PC-3 (cell line): ENCODE results near the gene MAP3K9. TPM values are rescaled to one million over a fixed set of nuclear protein-coding genes. Genes with fewer than 3 reads are reported as not detected.

ENCODE experiments used
- ATAC-seq: fragments of 200-7000 bp; cut with Tn5 transposase; 2 replicates; pipeline ENCODE4 v1.9.1; 2020; ENCODE audit warnings: mild to moderate bottlenecking, moderate library complexity
- BruUV-seq: library from RNA; stranded (reverse); fragments of 400-500 nt; replicated peaks from 2 replicates; lab custom pipeline; 2021; lab: Mats Ljungman, UMichigan
- CTCF ChIA-PET: fragments of 300-600 bp; sonication (Branson Sonifier 250); formaldehyde crosslinking; loops from one replicate; lab custom pipeline; 2022; ENCODE audit warnings: antibody characterized with exemption; lab: Charles Lee
- POLR2A ChIA-PET: fragments of 300-600 bp; sonication (Branson Sonifier 250); formaldehyde crosslinking; loops from one replicate; lab custom pipeline; 2022; ENCODE audit warnings: antibody characterized with exemption; ENCODE audit not compliant: unreplicated experiment; lab: Charles Lee
- DNase-seq: peaks from one replicate; pipeline ENCODE4 v3.0.0-alpha.2; 2015
- H2AFZ ChIP-seq: fragments of 300-600 bp; sonication (generic); 2 replicates; pipeline ENCODE4 v1.6.0; 2016; ENCODE audit warnings: antibody characterized with exemption, low read length
- H3F3A ChIP-seq: fragments of 300-600 bp; sonication (generic); one replicate; pipeline ENCODE4 v1.6.0; 2017; ENCODE audit warnings: antibody characterized with exemption, low read length, control low read depth, mild to moderate bottlenecking; ENCODE audit not compliant: unreplicated experiment
- H3K27ac ChIP-seq: fragments of 300-600 bp; sonication (generic); 2 replicates; pipeline ENCODE4 v1.5.1; 2016; ENCODE audit warnings: mild to moderate bottlenecking, low read length
- H3K27me3 ChIP-seq: fragments of 300-600 bp; sonication (generic); 2 replicates; pipeline ENCODE4 v1.6.1; 2016; ENCODE audit warnings: low read length, mixed read lengths
- H3K36me3 ChIP-seq: fragments of 300-600 bp; sonication (generic); 2 replicates; pipeline ENCODE4 v1.6.1; 2016; ENCODE audit warnings: low read depth, mixed run types, low read length, mixed read lengths
- H3K4me1 ChIP-seq: fragments of 300-600 bp; sonication (generic); 2 replicates; pipeline ENCODE4 v1.5.1; 2016; ENCODE audit warnings: low read length; ENCODE audit not compliant: insufficient read depth
- H3K4me2 ChIP-seq: fragments of 300-600 bp; sonication (generic); 2 replicates; pipeline ENCODE4 v1.6.0; 2016; ENCODE audit warnings: low read length
- H3K4me3 ChIP-seq: fragments of 300-600 bp; sonication (generic); 2 replicates; pipeline ENCODE4 v1.5.1; 2016; ENCODE audit warnings: mild to moderate bottlenecking, low read length, mixed read lengths
- H3K79me2 ChIP-seq: fragments of 300-600 bp; sonication (generic); 2 replicates; pipeline ENCODE4 v1.6.1; 2017; ENCODE audit warnings: low read length, mixed read lengths
- H3K9ac ChIP-seq: fragments of 300-600 bp; sonication (generic); 2 replicates; pipeline ENCODE4 v1.6.0; 2016; ENCODE audit warnings: mild to moderate bottlenecking, low read length
- H3K9me2 ChIP-seq: fragments of 300-600 bp; sonication (generic); replicated peaks from 2 replicates; pipeline ENCODE4 v1.6.1; 2016; ENCODE audit warnings: mixed run types, low read length, mixed read lengths
- H3K9me3 ChIP-seq: fragments of 300-600 bp; sonication (generic); 2 replicates; pipeline ENCODE4 v1.6.1; 2016; ENCODE audit warnings: low read length, mixed read lengths
- H4K20me1 ChIP-seq: fragments of 300-600 bp; sonication (generic); 2 replicates; pipeline ENCODE4 v1.6.1; 2016; ENCODE audit warnings: low read length, mixed read lengths
- EZH2 ChIP-seq: fragments of 300-600 bp; sonication (generic); IDR thresholded peaks from one replicate; pipeline ENCODE4 v1.6.1; 2017; ENCODE audit warnings: antibody characterized with exemption, mild to moderate bottlenecking, low read length; ENCODE audit not compliant: unreplicated experiment
- EZH2phosphoT487 ChIP-seq: fragments of 300-600 bp; sonication (generic); IDR thresholded peaks from 2 replicates; pipeline ENCODE4 v1.6.1; 2018; ENCODE audit warnings: mild to moderate bottlenecking, antibody characterized with exemption, low read length, borderline replicate concordance
- intact Hi-C: fragments of 100-400 bp; cut with micrococcal nuclease; formaldehyde crosslinking; loops from 2 replicates; pipeline ENCODE4 v1.9.0; 2023
- total RNA-seq: library from RNA; depleted of rRNA; stranded (reverse); fragments of >200 nt; gene quantifications from 2 replicates; pipeline ENCODE4 v1.2.3, GENCODE V29; 2014
- TF ChIP-seq, protein P1 (sequence below): fragments of 300-600 bp; sonication (generic); conservative IDR thresholded peaks from 2 replicates; pipeline ENCODE4 v1.5.1; 2017; ENCODE audit warnings: antibody characterized with exemption, low read depth, mild to moderate bottlenecking, low read length

Gene MAP3K9
- total RNA-seq, 1 experiment from 2014 or later = 13.4 TPM

DNA sequence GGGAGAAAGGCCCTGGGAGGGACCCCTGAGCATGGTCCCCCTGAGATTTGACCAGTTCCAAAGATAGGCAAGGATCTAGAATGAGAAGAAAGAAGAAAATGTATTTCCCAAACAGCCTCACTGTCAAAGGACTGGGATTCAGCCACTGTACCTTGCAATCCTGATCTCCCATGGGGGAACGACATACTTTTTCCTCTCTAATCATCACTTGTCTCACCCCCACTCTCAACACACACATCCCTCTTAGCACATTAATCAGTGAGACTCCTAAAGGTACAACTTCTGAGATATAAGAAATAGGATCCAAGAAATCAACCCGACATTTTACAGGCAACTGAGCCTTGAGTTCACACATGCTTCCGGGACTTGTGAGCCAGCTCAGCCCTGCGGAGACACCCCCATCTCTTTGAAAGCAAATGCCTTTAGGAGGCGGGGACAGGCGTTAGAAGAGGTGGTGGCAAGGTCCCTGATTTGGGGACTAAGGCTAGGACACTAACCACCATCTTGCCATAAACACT is 1.4 kb downstream of the MAP3K9 start:
- Histone ChIP-seq H3K4me1 (peaks cover 34% of the 10 kb centered on the region), H3K4me2 (peak overlapping the region; percentile 91), H3K27me3 (no peaks in the 10 kb centered on the region), H3K79me2 (peaks cover 91% of the 10 kb centered on the region), H3K27ac (0 out of 2 replicates have a peak overlapping the region, but pooled peaks have one; percentile 11), H3K9me3 (no peaks in the 10 kb centered on the region), H4K20me1 (peaks cover 22% of the 10 kb centered on the region), H3K9ac (peak overlapping the region; percentile 65), H2AFZ (peak overlapping the region; percentile 77), H3K4me3 (peak overlapping the region; percentile 83), H3K36me3 (peaks cover 3% of the 10 kb centered on the region; the same call in 1 of the 2 replicates), H3K9me2 (no peaks in the 10 kb centered on the region), H3F3A (no peaks in the 10 kb centered on the region)
- ChIA-PET POLR2A (interaction anchor here (0.6 kb wide), 1 partner anchor 142 kb away, joined by 16 read pairs; no protein-coding TSS in a partner anchor), CTCF (interaction anchor here (0.8 kb wide), 1 partner anchor 110 kb away, joined by 3 read pairs; no protein-coding TSS in a partner anchor)
- DNase-seq (peak; percentile 66), ATAC-seq (peak; percentile 6; the same call in 1 of the 2 replicates)
- BruUV-seq = no TSS peak
- TF ChIP-seq, protein P1, sequence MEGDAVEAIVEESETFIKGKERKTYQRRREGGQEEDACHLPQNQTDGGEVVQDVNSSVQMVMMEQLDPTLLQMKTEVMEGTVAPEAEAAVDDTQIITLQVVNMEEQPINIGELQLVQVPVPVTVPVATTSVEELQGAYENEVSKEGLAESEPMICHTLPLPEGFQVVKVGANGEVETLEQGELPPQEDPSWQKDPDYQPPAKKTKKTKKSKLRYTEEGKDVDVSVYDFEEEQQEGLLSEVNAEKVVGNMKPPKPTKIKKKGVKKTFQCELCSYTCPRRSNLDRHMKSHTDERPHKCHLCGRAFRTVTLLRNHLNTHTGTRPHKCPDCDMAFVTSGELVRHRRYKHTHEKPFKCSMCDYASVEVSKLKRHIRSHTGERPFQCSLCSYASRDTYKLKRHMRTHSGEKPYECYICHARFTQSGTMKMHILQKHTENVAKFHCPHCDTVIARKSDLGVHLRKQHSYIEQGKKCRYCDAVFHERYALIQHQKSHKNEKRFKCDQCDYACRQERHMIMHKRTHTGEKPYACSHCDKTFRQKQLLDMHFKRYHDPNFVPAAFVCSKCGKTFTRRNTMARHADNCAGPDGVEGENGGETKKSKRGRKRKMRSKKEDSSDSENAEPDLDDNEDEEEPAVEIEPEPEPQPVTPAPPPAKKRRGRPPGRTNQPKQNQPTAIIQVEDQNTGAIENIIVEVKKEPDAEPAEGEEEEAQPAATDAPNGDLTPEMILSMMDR = no peak
- no peak for TF ChIP-seq EZH2phosphoT487
- TF ChIP-seq EZH2 = no peak
- intact Hi-C loops = loop anchor here (2.0 to 5.0 kb wide), 6 partner anchors 25 to 449 kb away; partner anchors contain the start of genes COX16 and TTC9

DNA sequence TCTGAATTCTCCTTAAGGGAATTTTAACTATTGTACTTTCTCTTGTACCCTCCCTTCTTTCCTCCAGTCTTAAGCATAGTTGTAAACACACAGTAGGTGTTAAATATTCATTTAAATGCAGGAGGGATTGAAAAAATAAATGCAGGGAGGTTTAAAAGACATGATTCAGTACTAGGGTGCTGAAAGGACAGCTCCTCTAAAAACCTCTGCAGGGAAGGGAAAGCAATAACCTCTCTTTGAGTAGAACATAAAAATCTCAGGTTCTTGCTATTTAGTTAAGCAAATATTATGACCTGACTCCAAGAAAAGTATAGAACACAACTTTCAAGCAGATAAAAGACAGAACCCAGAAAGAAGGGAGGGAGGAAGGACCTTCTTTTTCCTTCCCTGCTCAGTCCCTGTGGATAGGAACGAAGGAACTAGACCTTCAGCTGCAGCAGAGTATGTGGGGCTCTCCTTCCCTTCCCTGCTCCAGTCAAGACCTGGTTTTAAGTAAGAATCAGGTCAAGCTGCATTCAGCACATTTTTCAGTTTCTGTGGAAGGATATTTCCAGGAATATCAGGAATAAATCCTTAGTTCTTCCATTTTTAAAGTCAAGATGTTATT is 4.7 kb downstream of the MAP3K9 start:
- Histone ChIP-seq H3K4me2 (no peak overlapping the region), H3K4me3 (no peak overlapping the region), H3K4me1 (peaks cover 20% of the 10 kb centered on the region), H3K9ac (no peak overlapping the region), H3K9me3 (no peaks in the 10 kb centered on the region), H3K36me3 (peaks cover 18% of the 10 kb centered on the region), H3K9me2 (no peaks in the 10 kb centered on the region), H3K27ac (no peak overlapping the region), H4K20me1 (peaks cover 40% of the 10 kb centered on the region), H3K79me2 (peaks cover 93% of the 10 kb centered on the region), H3F3A (no peaks in the 10 kb centered on the region), H3K27me3 (no peaks in the 10 kb centered on the region), H2AFZ (no peak overlapping the region)
- intact Hi-C loops = loop anchor here (5.0 kb wide), 1 partner anchor 162 kb away; the partner anchor contains the start of gene TTC9
- CTCF ChIA-PET = no interaction called here
- no TSS peak for BruUV-seq
- TF ChIP-seq EZH2phosphoT487 = no peak
- TF ChIP-seq, protein P1 = no peak
- no peak for TF ChIP-seq EZH2
- DNase-seq = peak; percentile 30
- no peak for ATAC-seq
- POLR2A ChIA-PET = no interaction called here
